Endothelial cell of umbilical vein (primary cell): ENCODE data around the gene RNASET2.

ENCODE experiments used
- CTCF ChIP-seq, 2 donors: IDR thresholded peaks; 1 replicate in 1 of 2; 2 replicates in 1 of 2; pipeline ENCODE4 v1.5.1; 2011; ENCODE audit warnings: low read length in 2 of 2, mild to moderate bottlenecking in 2 of 2, moderate library complexity in 2 of 2, control low read depth in 1 of 2, inconsistent platforms in 1 of 2, low read depth in 1 of 2; ENCODE audit not compliant: insufficient read depth in 1 of 2; ENCODE audit errors: extremely low read depth in 1 of 2
- EZH2 ChIP-seq: IDR thresholded peaks from 2 replicates; pipeline ENCODE4 v1.6.1; 2012; ENCODE audit warnings: borderline replicate concordance, low read depth, mild to moderate bottlenecking, moderate library complexity, low read length, inconsistent platforms; ENCODE audit not compliant: severe bottlenecking
- FOS ChIP-seq: IDR thresholded peaks from 2 replicates; pipeline ENCODE4 v1.6.1; 2011; ENCODE audit warnings: mild to moderate bottlenecking, low read length, moderate library complexity, borderline replicate concordance; ENCODE audit not compliant: insufficient read depth
- GATA2 ChIP-seq: IDR thresholded peaks from 2 replicates; pipeline ENCODE4 v1.7.0; 2011; ENCODE audit warnings: low read depth, mild to moderate bottlenecking, moderate library complexity, mixed read lengths, low read length; ENCODE audit not compliant: insufficient read length, insufficient read depth
- MYC ChIP-seq: IDR thresholded peaks from one replicate; pipeline ENCODE4 v1.6.1; 2011; ENCODE audit warnings: mild to moderate bottlenecking, low read depth, low read length
- POLR2A ChIP-seq: IDR thresholded peaks from 2 replicates; pipeline ENCODE4 v1.6.1; 2012; ENCODE audit warnings: low read depth, mild to moderate bottlenecking, control low read depth, low read length
- POLR2AphosphoS5 ChIP-seq: IDR thresholded peaks from 2 replicates; pipeline ENCODE4 v1.6.1; 2012; ENCODE audit warnings: low read depth, mild to moderate bottlenecking, control low read depth, low read length, moderate library complexity; ENCODE audit not compliant: insufficient read depth
- TF ChIP-seq, protein P1 (sequence below): IDR thresholded peaks from 2 replicates; pipeline ENCODE4 v1.6.1; 2011; ENCODE audit not compliant: insufficient read depth, insufficient read length

GRCh38 chr6:166999145-166999883 is 43.0 kb upstream of the RNASET2 start, which contains the start of gene CEP43:
- no peak for TF ChIP-seq EZH2
- TF ChIP-seq, protein P1, sequence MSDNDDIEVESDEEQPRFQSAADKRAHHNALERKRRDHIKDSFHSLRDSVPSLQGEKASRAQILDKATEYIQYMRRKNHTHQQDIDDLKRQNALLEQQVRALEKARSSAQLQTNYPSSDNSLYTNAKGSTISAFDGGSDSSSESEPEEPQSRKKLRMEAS, result no peak
- no peak for TF ChIP-seq CTCF (IDR thresholded peaks at IDR 0.05; ENCODE audit: extremely low read depth in 1 of 2, insufficient read depth in 1 of 2, low read depth in 1 of 2, low read length in 2 of 2)
- no peak for TF ChIP-seq MYC
- peak; percentile 61 for TF ChIP-seq POLR2A
- TF ChIP-seq POLR2AphosphoS5, result peak; percentile 44
- TF ChIP-seq GATA2, result no peak
- TF ChIP-seq FOS, result no peak
